HEK293 (cell line): ENCODE measurements around the gene ZNF438.

Experiments used
- BCL11A ChIP-seq: fragments of 450-650 bp; formaldehyde crosslinking; IDR thresholded peaks from 2 replicates; pipeline ENCODE4 v1.5.1; 2016; ENCODE audit warnings: low read depth, missing biosample characterization, missing genetic modification characterization
- ZNF121 ChIP-seq: fragments of 450-650 bp; formaldehyde crosslinking; IDR thresholded peaks from 2 replicates; pipeline ENCODE4 v1.5.1; 2016; ENCODE audit warnings: missing biosample characterization, missing genetic modification characterization
- ZNF391 ChIP-seq: fragments of 450-650 bp; formaldehyde crosslinking; IDR thresholded peaks from 2 replicates; pipeline ENCODE4 v1.5.1; 2016; ENCODE audit warnings: low read depth, missing biosample characterization, missing genetic modification characterization, borderline replicate concordance
- ZNF394 ChIP-seq: fragments of 450-650 bp; formaldehyde crosslinking; IDR thresholded peaks from 2 replicates; pipeline ENCODE4 v1.5.1; 2016; ENCODE audit warnings: missing biosample characterization, missing genetic modification characterization, mild to moderate bottlenecking, moderate library complexity, borderline replicate concordance
- ZNF677 ChIP-seq: fragments of 450-650 bp; IDR thresholded peaks from 2 replicates; pipeline ENCODE4 v1.5.0; 2018; ENCODE audit warnings: missing biosample characterization, mild to moderate bottlenecking, missing genetic modification characterization, moderate library complexity
- ZNF843 ChIP-seq: fragments of 450-650 bp; formaldehyde crosslinking; IDR thresholded peaks from 2 replicates; pipeline ENCODE4 v1.5.1; 2016; ENCODE audit warnings: missing biosample characterization, missing genetic modification characterization
- TF ChIP-seq, protein P1 (sequence below): fragments of 450-650 bp; formaldehyde crosslinking; IDR thresholded peaks from 2 replicates; pipeline ENCODE4 v1.5.1; 2016; ENCODE audit warnings: missing biosample characterization, missing genetic modification characterization

- TF ChIP-seq ZNF394 (no peak), ZNF121 (tag by site-specific recombination) (no peak), ZNF677 (tag by site-specific recombination) (no peak), ZNF391 (tag by site-specific recombination) (no peak), BCL11A (tag by site-specific recombination) (no peak), ZNF843 (no peak)
- TF ChIP-seq, protein P1, sequence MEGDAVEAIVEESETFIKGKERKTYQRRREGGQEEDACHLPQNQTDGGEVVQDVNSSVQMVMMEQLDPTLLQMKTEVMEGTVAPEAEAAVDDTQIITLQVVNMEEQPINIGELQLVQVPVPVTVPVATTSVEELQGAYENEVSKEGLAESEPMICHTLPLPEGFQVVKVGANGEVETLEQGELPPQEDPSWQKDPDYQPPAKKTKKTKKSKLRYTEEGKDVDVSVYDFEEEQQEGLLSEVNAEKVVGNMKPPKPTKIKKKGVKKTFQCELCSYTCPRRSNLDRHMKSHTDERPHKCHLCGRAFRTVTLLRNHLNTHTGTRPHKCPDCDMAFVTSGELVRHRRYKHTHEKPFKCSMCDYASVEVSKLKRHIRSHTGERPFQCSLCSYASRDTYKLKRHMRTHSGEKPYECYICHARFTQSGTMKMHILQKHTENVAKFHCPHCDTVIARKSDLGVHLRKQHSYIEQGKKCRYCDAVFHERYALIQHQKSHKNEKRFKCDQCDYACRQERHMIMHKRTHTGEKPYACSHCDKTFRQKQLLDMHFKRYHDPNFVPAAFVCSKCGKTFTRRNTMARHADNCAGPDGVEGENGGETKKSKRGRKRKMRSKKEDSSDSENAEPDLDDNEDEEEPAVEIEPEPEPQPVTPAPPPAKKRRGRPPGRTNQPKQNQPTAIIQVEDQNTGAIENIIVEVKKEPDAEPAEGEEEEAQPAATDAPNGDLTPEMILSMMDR (tag by site-specific recombination): no peak
Observed at GRCh38 chr10:30903397-30904138, 128.1 kb downstream of the ZNF438 start.
